GM12878 (cell line): ENCODE measurements around the gene CHMP3. TPM values are rescaled to one million over a fixed set of nuclear protein-coding genes. Genes with fewer than 3 reads are reported as not detected.
A peak's percentile ranks its signal among the peaks of the same experiment; 100 is the strongest.

Experiments used
- ATAC-seq: fragments of 200-7000 bp; cut with Tn5 transposase; 3 replicates; pipeline ENCODE4 v1.9.1; 2020; ENCODE audit warnings: mild to moderate bottlenecking, moderate library complexity
- BruUV-seq: library from RNA; stranded (reverse); fragments of 400-500 nt; replicated peaks from 2 replicates; lab custom pipeline; 2021; lab: Mats Ljungman, UMichigan
- CTCF ChIA-PET: fragments of 300-600 bp; sonication (Branson Sonifier 250); formaldehyde crosslinking; extraction: SDS; loops from one replicate; lab custom pipeline; 2021; ENCODE audit warnings: inconsistent platforms; lab: Yijun Ruan, JAX
- POLR2A ChIA-PET: fragments of 350-600 bp; formaldehyde crosslinking; extraction: SDS; loops from one replicate; lab custom pipeline; 2021; ENCODE audit warnings: inconsistent platforms; lab: Charles Lee
- RAD21 ChIA-PET: fragments of 300-600 bp; sonication (Branson Sonifier 250); formaldehyde crosslinking; loops from one replicate; lab custom pipeline; 2023; ENCODE audit warnings: antibody characterized with exemption; ENCODE audit not compliant: unreplicated experiment; lab: Charles Lee
- SMC1A ChIA-PET: fragments of 300-600 bp; sonication (Branson Sonifier 250); formaldehyde crosslinking; loops from one replicate; lab custom pipeline; 2023; ENCODE audit not compliant: unreplicated experiment, uncharacterized antibody; lab: Charles Lee
- DNase-seq: peaks from one replicate; pipeline ENCODE4 v3.0.0-alpha.2; 2011; ENCODE audit warnings: low read depth, low spot score
- FAIRE-seq: peaks from 3 replicates; lab custom pipeline; 2011; peaks lifted over from hg19 to GRCh38; lab: Jason Lieb, UNC
- H2AFZ ChIP-seq: 2 replicates; pipeline ENCODE4 v1.6.0; 2011; ENCODE audit warnings: low read depth, low read length, control low read depth; ENCODE audit not compliant: control insufficient read depth
- H3K27ac ChIP-seq: 2 replicates; pipeline ENCODE4 v1.5.1; 2011; ENCODE audit warnings: control low read depth; ENCODE audit not compliant: control insufficient read depth, insufficient read depth
- H3K27me3 ChIP-seq, 2 experiments: replicated peaks in 1 of 2; 2 replicates each; pipeline versions ENCODE4 v1.6.0 to v1.6.1; 2011; ENCODE audit warnings: low read length in 1 of 2; ENCODE audit not compliant: control insufficient read depth in 2 of 2, insufficient read depth in 2 of 2
- H3K36me3 ChIP-seq, 2 experiments: 2 replicates each; pipeline ENCODE4 v1.5.1; 2011; ENCODE audit warnings: low read length in 1 of 2; ENCODE audit not compliant: control insufficient read depth in 2 of 2, insufficient read depth in 2 of 2
- H3K4me1 ChIP-seq: 2 replicates; pipeline ENCODE4 v1.6.1; 2011; ENCODE audit warnings: mild to moderate bottlenecking, low read length, moderate library complexity, mixed read lengths; ENCODE audit not compliant: control insufficient read depth, insufficient read depth
- H3K4me2 ChIP-seq: 2 replicates; pipeline ENCODE4 v1.6.0; 2011; ENCODE audit warnings: control low read depth; ENCODE audit not compliant: control insufficient read depth, insufficient read depth
- H3K4me3 ChIP-seq: fragments of 200-600 bp; sonication (generic); 2 replicates; pipeline ENCODE4 v1.5.1; 2016
- H3K79me2 ChIP-seq: 2 replicates; pipeline ENCODE4 v1.6.0; 2011; ENCODE audit warnings: low read length; ENCODE audit not compliant: control insufficient read depth, insufficient read depth
- H3K9ac ChIP-seq: 2 replicates; pipeline ENCODE4 v1.8.0; 2011; ENCODE audit warnings: low read length, control low read depth, mixed read lengths; ENCODE audit not compliant: control insufficient read depth, insufficient read depth
- H3K9me3 ChIP-seq: replicated peaks from 3 replicates; pipeline ENCODE4 v1.5.1; 2011; ENCODE audit warnings: mild to moderate bottlenecking, low read length; ENCODE audit not compliant: control insufficient read depth, insufficient read depth
- H4K20me1 ChIP-seq: 2 replicates; pipeline ENCODE4 v1.6.0; 2011; ENCODE audit not compliant: control insufficient read depth, insufficient read depth
- CTCF ChIP-seq, 3 experiments: IDR thresholded peaks in 2 of 3; conservative IDR thresholded peaks in 1 of 3; 2 replicates each; pipeline ENCODE4 v1.5.1; 2011; ENCODE audit warnings: low read depth in 3 of 3, low read length in 3 of 3, mild to moderate bottlenecking in 3 of 3, control low read depth in 2 of 3, moderate library complexity in 2 of 3, inconsistent platforms in 1 of 3, mixed read lengths in 1 of 3; ENCODE audit not compliant: control insufficient read depth in 2 of 3, insufficient read depth in 1 of 3; ENCODE audit errors: extremely low read depth in 1 of 3
- KLF5 ChIP-seq: fragments of 450-650 bp; IDR thresholded peaks from 2 replicates; pipeline ENCODE4 v1.6.1; 2014; ENCODE audit warnings: mild to moderate bottlenecking; ENCODE audit not compliant: partially characterized antibody
- NFXL1 ChIP-seq: fragments of 450-650 bp; IDR thresholded peaks from 2 replicates; pipeline ENCODE4 v1.6.1; 2017; ENCODE audit warnings: antibody characterized with exemption, mild to moderate bottlenecking, borderline replicate concordance
- NR2C2 ChIP-seq: IDR thresholded peaks from 2 replicates; pipeline ENCODE4 v1.6.1; 2011; ENCODE audit warnings: borderline replicate concordance, low read depth; ENCODE audit not compliant: control insufficient read depth, insufficient read length
- PML ChIP-seq: IDR thresholded peaks from 2 replicates; pipeline ENCODE4 v1.6.1; 2012; ENCODE audit warnings: low read length, inconsistent platforms
- POLR2AphosphoS5 ChIP-seq: IDR thresholded peaks from 2 replicates; pipeline ENCODE4 v1.6.1; 2011; ENCODE audit warnings: mild to moderate bottlenecking, low read length, inconsistent platforms
- SKIL ChIP-seq: fragments of 450-650 bp; IDR thresholded peaks from 2 replicates; pipeline ENCODE4 v1.6.1; 2017; ENCODE audit warnings: mild to moderate bottlenecking, low read depth, inconsistent platforms; ENCODE audit not compliant: poor library complexity, severe bottlenecking
- TAF1 ChIP-seq: IDR thresholded peaks from 2 replicates; pipeline ENCODE4 v1.6.1; 2011; ENCODE audit warnings: mild to moderate bottlenecking, low read depth, low read length, borderline replicate concordance
- WGBS: methylation state at CpG from one replicate; pipeline ENCODE4 v1.1.6; 2016; ENCODE audit warnings: low lambda C conversion rate; ENCODE audit not compliant: insufficient replicate concordance, insufficient coverage; ENCODE audit errors: missing lambda C conversion rate; 5-methylcytosine and 5-hydroxymethylcytosine counted together
- in situ Hi-C: fragments of 300-500 bp; cut with MboI; formaldehyde crosslinking; loops from 9 replicates; pipeline ENCODE4 v1.14.3; 2018; ENCODE audit warnings: mixed read lengths
- intact Hi-C: fragments of 100-400 bp; cut with micrococcal nuclease; formaldehyde crosslinking; loops from one replicate; pipeline ENCODE4 v1.14.2; 2022; ENCODE audit not compliant: unreplicated experiment
- polyA plus RNA-seq, 11 experiments: library from polyadenylated mRNA; depleted of rRNA in 4 of 11; unstranded in 6 of 11; stranded (reverse) in 5 of 11; fragments of >200 nt; fragmentation: Nextera tagmentation in 4 of 11; fragmentation: Illumina TruSeq in 1 of 11; extraction: Ambion mirVana in 4 of 11; extraction: Trizol in 1 of 11; gene quantifications; 1 replicate in 1 of 11; 2 replicates in 10 of 11; pipeline versions ENCODE4 v1.2.1 to v1.2.3, GENCODE V29; 2011 to 2016; ENCODE audit warnings: inconsistent platforms in 2 of 11, missing spikeins in 2 of 11, low read depth in 1 of 11
- total RNA-seq, 4 experiments: library from RNA; depleted of rRNA in 3 of 4; stranded (reverse); fragments of >200 nt in 3 of 4; fragmentation: Illumina TruSeq in 1 of 4; extraction: Trizol in 1 of 4; gene quantifications; 2 replicates each; pipeline versions ENCODE4 v1.2.1 to v1.2.3, GENCODE V29; 2013 to 2021

Gene CHMP3
- total and polyA plus RNA-seq, 10 of the 15 experiments (the other 5 are each of a cell fraction or from before 2014, with no cell fraction given) = 22.5 to 56.8 (median 32.5) TPM

- SMC1A ChIA-PET = interaction anchor here (1.0 to 1.1 kb wide), 2 partner anchors 32 to 277 kb away, joined by 3 to 5 read pairs; no protein-coding TSS in a partner anchor
- RAD21 ChIA-PET = no interaction called here
- no peak overlapping the region for H3K4me2 ChIP-seq
- H3K4me1 ChIP-seq = no peaks in the 10 kb centered on the region
- H3K4me3 ChIP-seq = no peak overlapping the region
- TF ChIP-seq PML (no peak), NFXL1 (no peak), POLR2AphosphoS5 (0 out of 2 replicates have a peak, but pooled peaks have one; percentile 13), KLF5 (no peak), NR2C2 (no peak), TAF1 (no peak), SKIL (no peak), CTCF (IDR thresholded peaks at IDR 0.05 in 2 of 3, conservative IDR thresholded peaks at IDR 0.05 in 1 of 3; ENCODE audit: control insufficient read depth in 2 of 3, extremely low read depth in 1 of 3, insufficient read depth in 1 of 3, low read depth in 3 of 3, low read length in 3 of 3) (peak in 1 of 3 experiments; percentile 20; a peak in 1 of 6 replicates)
- no peak overlapping the region for H3K27ac ChIP-seq
- POLR2A ChIA-PET = interaction anchor here (0.5 to 0.6 kb wide), 2 partner anchors 25 to 495 kb away, joined by 3 to 5 read pairs; no protein-coding TSS in a partner anchor
- BruUV-seq = no TSS peak
- ATAC-seq (no peak), DNase-seq (no peak), FAIRE-seq (no peak)
- in situ Hi-C loops (no loop called here), intact Hi-C loops (no loop called here)
- H3K79me2 ChIP-seq = no peaks in the 10 kb centered on the region
- H3K36me3 ChIP-seq = peaks cover 10 to 78% of the 10 kb centered on the region in 2 experiments
- no peaks in the 10 kb centered on the region for H3K27me3 ChIP-seq
- no peaks in the 10 kb centered on the region for H3K9me3 ChIP-seq
- H3K9ac ChIP-seq = no peak overlapping the region
- H2AFZ ChIP-seq = no peak overlapping the region
- WGBS = 100% methylated on average over 2 of the region's 2 CpGs
- H4K20me1 ChIP-seq = peaks cover 3% of the 10 kb centered on the region; the same call in 1 of the 2 replicates
- CTCF ChIA-PET = no interaction called here
Observed at GRCh38 chr2:86487062-86487461, 76.2 kb downstream of the CHMP3 start.
